Bronchial epithelial cell (primary cell): ENCODE results near the gene GGPS1. TPM values are rescaled to one million over a fixed set of nuclear protein-coding genes. Genes with fewer than 3 reads are reported as not detected.

Source experiments
- DNase-seq: peaks from one replicate; pipeline ENCODE4 v3.0.0-alpha.2; 2010; ENCODE audit warnings: low read depth
- FAIRE-seq: peaks from 2 replicates; lab custom pipeline; 2011; peaks lifted over from hg19 to GRCh38; lab: Jason Lieb, UNC
- H3K27me3 ChIP-seq: 2 replicates; pipeline ENCODE4 v1.5.1; 2011; ENCODE audit warnings: low read length; ENCODE audit not compliant: control insufficient read depth, insufficient read depth
- H3K36me3 ChIP-seq: 2 replicates; pipeline ENCODE4 v1.5.1; 2011; ENCODE audit warnings: low read length; ENCODE audit not compliant: control insufficient read depth, insufficient read depth
- H3K4me3 ChIP-seq: 2 replicates; pipeline ENCODE4 v1.5.1; 2011; ENCODE audit warnings: mild to moderate bottlenecking, low read depth, low read length, control low read depth
- total RNA-seq: library from RNA; depleted of rRNA; stranded (reverse); fragments of >200 nt; gene quantifications from 2 replicates; pipeline ENCODE4 v1.2.1, GENCODE V29; 2014
- TF ChIP-seq, protein P1 (sequence below): IDR thresholded peaks from 2 replicates; pipeline ENCODE4 v1.5.1; 2011; ENCODE audit warnings: mild to moderate bottlenecking, moderate library complexity, low read length, control low read depth, inconsistent platforms; ENCODE audit not compliant: insufficient read depth, severe bottlenecking

GGPS1 gene
- total RNA-seq, 1 donor from 2014 or later, result 21.6 TPM

DNA sequence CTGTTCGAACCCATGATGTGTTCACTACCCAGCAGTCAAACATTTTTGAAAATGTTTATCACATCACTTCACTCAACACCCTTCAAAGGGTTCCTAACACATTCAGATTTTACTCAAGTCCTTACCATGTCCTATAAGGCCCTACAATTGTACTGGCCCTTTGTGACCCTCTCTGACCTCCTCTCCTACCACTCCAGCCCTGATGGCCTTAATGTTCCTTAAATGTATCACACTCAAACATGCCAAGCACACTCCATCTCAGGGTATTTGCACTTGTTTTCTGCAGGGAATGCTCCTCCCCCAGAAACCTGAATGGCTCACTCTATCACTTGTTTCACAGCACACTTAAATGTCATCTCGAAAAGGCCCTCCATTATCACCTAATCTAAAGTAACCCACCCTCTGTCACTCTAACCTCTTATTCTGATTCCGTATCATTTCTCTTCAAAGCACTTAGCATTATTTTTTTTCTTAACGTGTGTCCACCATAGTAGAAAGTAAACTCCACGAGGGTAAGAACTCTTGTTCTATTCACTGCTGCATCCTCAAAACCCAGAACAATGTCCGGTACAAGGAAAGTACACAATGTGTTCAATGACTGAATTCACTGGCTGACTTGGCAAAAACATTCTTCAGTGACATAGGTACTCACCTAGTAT is 7.7 kb upstream of the GGPS1 start:
- Histone ChIP-seq H3K36me3 (no peaks in the 10 kb centered on the region), H3K27me3 (no peaks in the 10 kb centered on the region), H3K4me3 (no peak overlapping the region)
- no peak for DNase-seq
- FAIRE-seq, result no peak
- TF ChIP-seq, protein P1, sequence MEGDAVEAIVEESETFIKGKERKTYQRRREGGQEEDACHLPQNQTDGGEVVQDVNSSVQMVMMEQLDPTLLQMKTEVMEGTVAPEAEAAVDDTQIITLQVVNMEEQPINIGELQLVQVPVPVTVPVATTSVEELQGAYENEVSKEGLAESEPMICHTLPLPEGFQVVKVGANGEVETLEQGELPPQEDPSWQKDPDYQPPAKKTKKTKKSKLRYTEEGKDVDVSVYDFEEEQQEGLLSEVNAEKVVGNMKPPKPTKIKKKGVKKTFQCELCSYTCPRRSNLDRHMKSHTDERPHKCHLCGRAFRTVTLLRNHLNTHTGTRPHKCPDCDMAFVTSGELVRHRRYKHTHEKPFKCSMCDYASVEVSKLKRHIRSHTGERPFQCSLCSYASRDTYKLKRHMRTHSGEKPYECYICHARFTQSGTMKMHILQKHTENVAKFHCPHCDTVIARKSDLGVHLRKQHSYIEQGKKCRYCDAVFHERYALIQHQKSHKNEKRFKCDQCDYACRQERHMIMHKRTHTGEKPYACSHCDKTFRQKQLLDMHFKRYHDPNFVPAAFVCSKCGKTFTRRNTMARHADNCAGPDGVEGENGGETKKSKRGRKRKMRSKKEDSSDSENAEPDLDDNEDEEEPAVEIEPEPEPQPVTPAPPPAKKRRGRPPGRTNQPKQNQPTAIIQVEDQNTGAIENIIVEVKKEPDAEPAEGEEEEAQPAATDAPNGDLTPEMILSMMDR, result no peak

DNA sequence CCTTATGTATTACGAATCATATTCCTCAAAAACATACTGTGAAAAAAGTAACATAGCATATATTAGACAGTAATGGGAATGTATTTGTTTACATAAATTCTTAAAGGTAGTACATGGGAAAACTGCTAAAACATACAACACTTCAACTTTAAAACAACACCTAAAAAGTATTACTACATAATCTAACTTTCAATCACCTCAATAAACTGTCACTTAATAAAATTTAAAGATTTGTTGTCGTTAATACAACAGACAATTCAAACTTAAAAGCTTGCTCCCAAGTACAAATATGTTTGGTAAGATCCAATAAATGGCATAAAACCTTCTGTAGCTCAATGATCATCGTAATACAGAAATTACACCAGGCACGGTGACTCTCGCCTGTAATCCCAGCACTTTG is 4.1 kb upstream of the GGPS1 start:
- TF ChIP-seq, protein P1, result no peak
- no peak for DNase-seq
- no peaks in the 10 kb centered on the region for H3K36me3 ChIP-seq
- H3K4me3 ChIP-seq, result no peak overlapping the region
- no peaks in the 10 kb centered on the region for H3K27me3 ChIP-seq
- no peak for FAIRE-seq

DNA sequence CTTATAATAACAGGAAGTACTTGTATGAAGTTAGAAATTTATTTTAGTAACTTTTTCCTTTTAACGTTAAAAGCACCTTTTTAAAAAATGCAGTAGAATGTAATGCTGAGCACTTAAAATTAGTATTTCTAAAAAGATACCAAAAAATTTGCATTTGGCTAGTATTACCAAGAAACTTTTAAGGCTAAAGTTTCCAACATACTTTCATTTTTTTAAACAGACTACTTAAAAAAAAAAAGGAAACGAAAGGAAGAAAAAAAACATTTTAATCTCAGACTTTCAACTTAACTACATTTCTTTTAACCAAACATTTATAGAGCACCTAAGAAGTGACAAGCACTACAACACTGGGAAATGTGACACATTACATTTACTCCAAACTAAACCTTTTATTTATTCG is 3.2 kb upstream of the GGPS1 start:
- Histone ChIP-seq H3K36me3 (no peaks in the 10 kb centered on the region), H3K27me3 (no peaks in the 10 kb centered on the region), H3K4me3 (no peak overlapping the region)
- FAIRE-seq (no peak), DNase-seq (no peak)
- TF ChIP-seq, protein P1, result no peak

GRCh38 chr1:235325854-235326253 is 2.5 kb upstream of the GGPS1 start:
- TF ChIP-seq, protein P1, result no peak
- Histone ChIP-seq H3K27me3 (no peaks in the 10 kb centered on the region), H3K4me3 (peak overlapping the region; percentile 8), H3K36me3 (no peaks in the 10 kb centered on the region)
- FAIRE-seq (no peak), DNase-seq (no peak)

DNA sequence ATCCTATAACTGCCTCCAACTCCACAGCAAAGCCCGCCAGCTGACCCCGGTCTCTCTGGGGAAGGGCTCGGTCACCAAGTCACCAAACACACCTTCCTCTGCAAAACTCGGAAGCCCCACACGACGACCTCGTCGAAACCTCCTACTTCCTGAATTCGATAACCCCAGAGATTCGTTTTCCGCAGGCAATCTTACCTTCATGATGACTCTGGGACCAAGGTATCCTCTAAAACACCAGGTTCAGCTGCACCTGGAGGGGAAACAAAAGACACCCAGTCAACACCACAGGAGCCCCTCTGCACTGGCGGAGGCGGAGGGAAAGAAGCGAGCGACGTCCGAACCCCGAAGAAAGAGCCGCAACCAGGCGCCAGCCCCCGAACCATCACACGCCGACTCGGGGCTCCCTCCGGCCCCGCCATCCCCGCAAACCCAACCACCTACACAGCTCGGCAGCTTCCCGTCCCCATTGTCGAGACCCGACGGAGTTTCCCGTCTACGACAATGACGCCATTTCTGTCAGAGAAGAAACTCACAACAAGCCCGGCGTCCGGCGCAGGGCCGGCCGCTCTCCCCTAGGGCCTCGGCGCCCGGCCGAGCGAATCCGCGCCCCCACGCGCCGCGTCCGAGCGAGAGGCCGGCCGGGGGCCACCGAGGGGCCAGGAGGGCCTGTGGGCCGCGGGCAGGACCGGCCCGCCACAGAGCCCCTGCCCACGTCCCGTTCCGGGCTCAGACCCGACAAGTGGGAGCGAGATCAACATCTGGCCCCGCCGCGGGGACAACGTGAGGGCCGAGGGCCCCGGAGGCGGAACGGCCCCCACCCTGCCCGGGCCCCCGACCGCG is 1.4 kb upstream of the GGPS1 start:
- Histone ChIP-seq H3K27me3 (no peaks in the 10 kb centered on the region), H3K4me3 (peak overlapping the region; percentile 89), H3K36me3 (no peaks in the 10 kb centered on the region)
- DNase-seq, result peak; percentile 26
- no peak for FAIRE-seq
- TF ChIP-seq, protein P1, result no peak
